HG03139 (cell line): ENCODE measurements around the gene ABCD1.
"Not testable (repeated sequence)": the region's sequence is repeated elsewhere in the genome, so short reads cannot be mapped to it uniquely, and the experiment has no call there.

Experiments used
- ATAC-seq: cut with Tn5 transposase; IDR thresholded peaks from one replicate; pipeline ENCODE4 v1.9.1; 2021; ENCODE audit not compliant: unreplicated experiment

ABCD1 gene

DNA sequence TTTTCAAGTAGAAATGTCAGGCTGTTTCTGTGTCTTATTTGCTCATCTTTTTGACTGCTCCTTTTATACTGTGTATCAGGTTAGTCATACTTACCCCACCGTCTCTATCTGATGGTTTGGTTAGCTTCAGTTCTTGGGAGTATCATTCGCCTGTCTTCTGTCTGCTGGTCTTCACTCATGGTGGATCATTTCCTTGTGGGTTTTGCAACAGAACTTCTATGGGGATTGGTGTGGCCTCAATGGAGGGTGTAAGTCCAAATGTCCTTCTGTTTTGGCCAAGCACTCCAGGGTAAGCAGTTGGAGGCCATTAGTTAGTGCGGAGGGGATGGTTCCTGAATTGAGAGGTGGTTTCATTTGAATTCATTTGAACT, 7.2 kb downstream of the ABCD1 start:
- no peak for ATAC-seq

DNA sequence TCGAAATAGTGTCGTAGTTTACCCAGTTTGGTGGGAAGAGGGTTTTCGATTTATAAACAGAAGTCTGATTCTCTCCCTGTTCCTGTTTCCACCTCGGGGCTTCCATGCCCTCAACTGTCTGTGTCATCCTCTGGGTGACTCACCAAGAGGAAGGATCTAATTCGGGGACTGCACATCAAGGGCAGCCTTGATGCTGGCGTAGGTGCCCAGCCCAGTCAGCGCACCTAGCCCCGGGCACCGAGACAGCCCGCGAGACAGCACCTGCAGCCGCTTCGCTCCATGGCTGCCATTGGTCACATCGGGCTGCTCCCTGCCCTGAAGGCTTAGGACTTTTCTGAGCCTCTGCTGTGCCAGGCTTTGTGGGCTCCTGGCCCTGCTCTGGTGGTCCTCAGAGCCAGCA, 7.7 kb downstream of the ABCD1 start:
- ATAC-seq = no peak

DNA sequence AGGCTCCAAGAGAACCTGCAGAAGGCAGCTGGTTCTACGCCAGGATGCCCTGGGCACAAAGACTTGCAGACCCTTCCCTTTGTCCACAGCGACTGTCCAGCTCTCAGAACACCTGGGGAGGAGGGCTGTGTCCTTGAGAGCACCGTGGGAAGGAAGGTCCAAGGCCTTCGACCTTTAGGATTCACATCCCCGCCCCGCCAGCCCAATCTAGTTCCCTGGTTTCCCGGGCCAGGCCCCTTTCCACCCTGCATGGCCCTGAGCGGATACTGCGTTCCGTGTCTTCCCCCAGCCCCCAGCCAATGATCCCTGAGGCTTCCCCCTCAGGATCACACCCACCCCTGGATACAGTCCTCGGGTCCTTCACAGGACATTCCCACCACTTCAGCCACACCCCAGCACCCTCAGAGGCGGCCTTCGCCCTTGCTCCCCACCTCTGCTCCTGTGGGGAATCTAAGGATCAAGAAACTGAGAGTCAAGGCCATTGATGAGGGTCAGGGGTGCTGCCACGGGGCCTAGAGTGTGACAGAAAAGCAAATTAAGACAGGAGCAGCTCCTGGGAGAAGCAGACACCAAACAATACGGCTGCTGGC, 9.1 kb downstream of the ABCD1 start:
- no peak for ATAC-seq

DNA sequence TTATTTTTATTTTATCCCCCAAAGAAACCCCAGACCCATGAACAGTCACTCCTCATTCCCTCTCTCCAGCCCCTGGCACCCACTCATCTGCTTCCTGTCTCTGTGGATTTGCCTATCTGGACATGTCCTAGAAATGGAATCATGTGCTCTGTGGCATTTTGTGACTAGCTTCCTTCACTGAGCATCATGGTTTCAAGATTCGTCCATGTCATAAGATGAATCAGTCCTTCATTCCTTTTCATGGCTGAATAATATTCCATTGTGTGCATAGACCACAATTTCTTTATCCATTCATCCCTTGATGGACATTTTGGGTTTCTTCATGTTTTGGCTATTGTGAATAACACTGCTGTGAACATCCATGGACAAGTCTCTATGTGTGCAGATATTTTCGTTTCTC, 10.2 kb downstream of the ABCD1 start:
- ATAC-seq = no peak

- no peak for ATAC-seq
Measured at GRCh38 chrX:153735274-153735673, 10.6 kb downstream of the ABCD1 start.

GRCh38 chrX:153736071-153736820, 11.6 kb downstream of the ABCD1 start:
- no peak for ATAC-seq

DNA sequence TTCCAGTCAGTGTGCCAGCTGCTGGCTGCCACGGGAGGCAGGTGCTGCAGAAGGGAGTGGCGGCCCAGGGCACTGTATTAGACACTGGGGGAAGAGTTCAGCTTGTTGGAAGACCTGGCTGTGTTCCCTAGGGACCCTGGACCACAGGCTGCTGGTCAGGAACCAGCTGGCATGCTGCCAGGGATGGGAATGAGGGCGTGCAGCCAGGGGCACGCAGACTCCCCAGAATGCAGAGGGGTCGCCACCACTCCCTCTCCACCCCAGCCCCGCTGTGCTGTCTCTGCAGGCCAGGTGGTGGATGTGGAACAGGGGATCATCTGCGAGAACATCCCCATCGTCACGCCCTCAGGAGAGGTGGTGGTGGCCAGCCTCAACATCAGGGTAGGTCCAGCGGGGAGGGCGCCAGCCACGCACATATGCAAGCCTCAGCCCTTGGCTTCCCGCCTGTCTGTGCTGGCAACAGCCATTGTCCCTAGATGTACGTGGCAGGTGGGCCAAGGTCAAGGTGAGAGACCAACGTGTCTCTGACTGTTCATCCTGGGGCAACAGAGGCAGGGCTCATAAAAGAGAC, 12.3 kb downstream of the ABCD1 start:
- no peak for ATAC-seq

- no peak for ATAC-seq
Measured at GRCh38 chrX:153738056-153738605, 13.5 kb downstream of the ABCD1 start.

- no peak for ATAC-seq
Measured at GRCh38 chrX:153739754-153740486, 15.3 kb downstream of the ABCD1 start.

DNA sequence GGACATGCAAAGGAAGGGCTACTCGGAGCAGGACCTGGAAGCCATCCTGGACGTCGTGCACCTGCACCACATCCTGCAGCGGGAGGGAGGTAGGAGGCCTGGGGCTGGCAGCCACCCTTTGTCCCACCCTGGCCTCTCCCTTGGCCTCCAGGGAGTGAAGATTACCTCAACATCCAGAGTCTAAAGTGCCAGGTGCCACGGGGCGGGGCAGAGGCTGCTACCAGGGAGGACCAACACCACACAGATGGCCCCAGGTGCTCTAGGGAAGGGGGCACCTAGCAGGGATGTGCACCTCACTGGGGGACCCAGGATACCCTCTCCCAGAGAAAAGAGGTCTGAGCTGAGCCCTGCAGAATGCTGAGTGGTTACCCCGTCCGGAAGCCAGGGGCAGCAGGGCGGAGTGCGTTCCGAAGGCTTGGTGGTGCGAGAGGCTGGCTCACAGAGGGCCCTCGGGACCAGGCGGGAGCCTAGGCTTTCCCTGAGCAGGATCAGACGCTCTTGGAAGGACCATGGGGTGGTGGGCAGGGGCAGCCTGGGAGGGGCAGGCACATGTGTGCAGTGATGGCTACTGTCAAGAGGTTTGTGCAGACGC, 16.1 kb downstream of the ABCD1 start:
- ATAC-seq = no peak

DNA sequence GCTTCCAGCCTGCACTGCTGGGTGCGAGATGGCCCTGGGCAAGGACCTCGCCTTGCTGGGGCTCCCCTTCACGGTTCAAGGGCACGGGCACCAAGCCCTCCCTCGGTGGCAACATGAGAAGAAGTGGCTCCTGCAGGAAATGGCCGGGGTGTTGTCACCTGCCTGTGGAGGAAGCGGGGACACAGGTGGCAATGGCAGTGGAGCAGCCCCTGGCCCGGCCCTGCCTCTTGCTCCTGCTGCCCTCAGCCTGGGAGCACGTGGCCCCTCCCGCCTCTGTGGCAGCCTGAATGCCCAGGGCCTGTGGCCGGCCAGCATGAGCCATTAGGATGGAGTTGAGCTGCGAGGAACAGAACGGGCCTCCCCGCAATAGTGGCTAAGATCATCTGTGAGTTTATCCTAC, 16.8 kb downstream of the ABCD1 start:
- no peak for ATAC-seq

- ATAC-seq = not testable (repeated sequence)
Measured at GRCh38 chrX:153742111-153742510, 17.5 kb downstream of the ABCD1 start.

GRCh38 chrX:153742796-153743467, 18.3 kb downstream of the ABCD1 start:
- ATAC-seq = not testable (repeated sequence)

DNA sequence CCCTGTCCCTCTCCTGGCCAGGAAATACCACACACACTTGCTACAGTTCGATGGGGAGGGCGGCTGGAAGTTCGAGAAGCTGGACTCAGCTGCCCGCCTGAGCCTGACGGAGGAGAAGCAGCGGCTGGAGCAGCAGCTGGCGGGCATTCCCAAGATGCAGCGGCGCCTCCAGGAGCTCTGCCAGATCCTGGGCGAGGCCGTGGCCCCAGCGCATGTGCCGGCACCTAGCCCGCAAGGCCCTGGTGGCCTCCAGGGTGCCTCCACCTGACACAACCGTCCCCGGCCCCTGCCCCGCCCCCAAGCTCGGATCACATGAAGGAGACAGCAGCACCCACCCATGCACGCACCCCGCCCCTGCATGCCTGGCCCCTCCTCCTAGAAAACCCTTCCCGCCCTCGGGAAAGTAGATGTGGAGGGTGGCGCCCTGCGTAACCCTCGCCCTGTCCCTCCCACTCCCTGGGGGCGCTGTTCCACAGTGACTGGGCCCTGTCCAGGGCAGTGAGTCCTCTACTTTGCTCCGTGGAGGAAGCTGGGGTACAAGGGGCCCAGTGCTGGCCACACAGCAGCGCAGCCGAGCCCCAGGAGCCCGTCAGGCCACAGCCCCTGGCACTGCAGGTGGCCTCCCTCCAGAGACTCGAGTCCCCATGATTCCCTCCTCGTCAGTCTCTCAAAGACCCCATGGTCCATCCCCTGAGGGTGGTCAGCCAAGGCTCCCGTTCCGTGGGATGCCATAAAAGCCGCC, 19.0 kb downstream of the ABCD1 start:
- not testable (repeated sequence) for ATAC-seq

- ATAC-seq = no peak
Measured at GRCh38 chrX:153744210-153745066, 19.8 kb downstream of the ABCD1 start.

DNA sequence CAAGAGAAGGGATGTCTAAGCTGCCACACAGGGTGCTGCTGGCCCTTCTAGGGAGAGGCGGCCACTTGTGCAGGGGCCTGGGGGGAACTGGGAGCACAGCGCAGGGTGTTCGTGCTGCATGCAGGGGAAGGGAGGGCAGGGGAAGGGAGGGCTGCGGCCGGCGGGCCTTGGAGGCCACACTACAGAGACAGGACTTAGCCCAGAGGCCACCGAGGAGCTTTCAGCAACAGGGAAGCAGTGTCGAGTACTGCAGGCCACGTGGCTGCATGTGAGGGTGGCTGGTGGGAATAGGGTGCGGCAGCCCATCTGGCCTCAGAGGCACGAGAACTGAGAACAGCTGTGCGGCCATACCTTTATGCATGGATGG, 20.4 kb downstream of the ABCD1 start:
- ATAC-seq = not testable (repeated sequence)

DNA sequence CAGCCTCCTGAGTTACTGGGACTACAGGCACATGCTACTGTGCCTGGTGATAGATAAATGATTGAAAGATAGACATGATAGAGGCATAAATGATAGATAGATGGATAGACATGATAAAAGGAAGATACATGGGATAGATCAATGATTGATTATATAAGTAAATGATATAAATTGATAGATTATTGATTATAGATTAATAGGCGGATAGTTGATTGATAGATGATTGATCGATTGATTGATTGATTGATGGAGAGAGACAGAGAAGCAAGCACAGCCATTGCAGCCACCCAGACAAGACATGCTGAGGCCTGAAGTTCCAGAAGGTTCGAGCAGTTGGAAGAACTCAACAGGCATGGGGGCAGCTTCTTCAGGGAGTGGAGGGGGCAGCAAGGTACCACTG, 21.7 kb downstream of the ABCD1 start:
- no peak for ATAC-seq

DNA sequence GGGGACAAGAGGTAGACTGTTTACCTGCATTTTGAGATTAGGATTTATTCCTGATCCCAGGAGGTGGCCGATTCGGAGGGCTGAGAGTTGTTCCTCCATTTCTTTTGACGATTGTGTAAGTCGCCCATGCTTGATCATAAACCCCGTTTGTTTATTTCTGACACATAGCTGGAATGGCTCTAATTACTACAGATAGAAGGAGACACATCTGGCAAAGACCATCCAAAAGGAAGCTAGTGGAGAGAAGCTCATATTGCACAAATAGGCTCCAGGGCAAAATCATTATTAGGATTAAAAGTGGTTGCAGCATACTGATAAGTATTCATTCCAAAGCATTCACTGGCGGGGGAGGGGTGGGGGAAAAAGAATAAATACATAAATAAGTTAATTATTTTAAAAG, 22.3 kb downstream of the ABCD1 start:
- not testable (repeated sequence) for ATAC-seq

- not testable (repeated sequence) for ATAC-seq
Measured at GRCh38 chrX:153749017-153749416, 24.4 kb downstream of the ABCD1 start.
